ENCODE measurements around the gene SORCS2.

DNA sequence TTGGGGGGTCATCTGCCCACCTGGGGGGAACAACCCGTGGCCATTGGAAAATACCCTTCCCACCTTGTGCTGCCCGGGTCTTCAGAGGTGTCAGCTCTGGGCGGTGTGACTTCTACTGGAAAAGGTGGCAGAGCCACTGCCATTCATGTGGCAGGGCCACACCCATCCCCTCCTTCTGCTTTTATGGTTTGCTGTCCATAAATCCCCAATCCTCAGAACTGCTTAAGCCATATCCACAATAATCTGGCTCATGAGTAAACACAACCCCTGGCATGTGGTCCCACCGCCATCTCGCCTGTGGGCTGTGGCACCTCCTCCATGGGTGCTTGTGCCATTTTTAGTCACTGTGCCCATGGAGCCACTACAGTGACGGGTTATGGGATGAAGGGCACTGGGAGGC, 20.6 kb downstream of the SORCS2 start:
- no peak for TF ChIP-seq ELF4 (IDR thresholded peaks at IDR 0.05)
- TF ChIP-seq ARNT (IDR thresholded peaks at IDR 0.05) = no peak
- no peak for TF ChIP-seq FOXA1 (IDR thresholded peaks at IDR 0.05)
- no peak for TF ChIP-seq CTBP1 (IDR thresholded peaks at IDR 0.05; ENCODE audit: borderline replicate concordance)
- TF ChIP-seq ZNF384 (IDR thresholded peaks at IDR 0.05) = no peak
- TF ChIP-seq FOXM1 (IDR thresholded peaks at IDR 0.05; ENCODE audit: borderline replicate concordance) = no peak
- no peak for TF ChIP-seq SUZ12 (IDR thresholded peaks at IDR 0.05)
